CD4-positive, alpha-beta T cell treated with Interleukin-2 at 100 ng/mL for 4 hours (primary cell): Measurements from ENCODE around the gene CARMIL1.
"Not testable (repeated sequence)": the region's sequence is repeated elsewhere in the genome, so short reads cannot be mapped to it uniquely, and the experiment has no call there.

ENCODE experiments used
- DNase-seq: peaks from one replicate; pipeline ENCODE4 v3.0.0-alpha.2; 2020; ENCODE audit warnings: low spot score

CARMIL1 gene

DNA sequence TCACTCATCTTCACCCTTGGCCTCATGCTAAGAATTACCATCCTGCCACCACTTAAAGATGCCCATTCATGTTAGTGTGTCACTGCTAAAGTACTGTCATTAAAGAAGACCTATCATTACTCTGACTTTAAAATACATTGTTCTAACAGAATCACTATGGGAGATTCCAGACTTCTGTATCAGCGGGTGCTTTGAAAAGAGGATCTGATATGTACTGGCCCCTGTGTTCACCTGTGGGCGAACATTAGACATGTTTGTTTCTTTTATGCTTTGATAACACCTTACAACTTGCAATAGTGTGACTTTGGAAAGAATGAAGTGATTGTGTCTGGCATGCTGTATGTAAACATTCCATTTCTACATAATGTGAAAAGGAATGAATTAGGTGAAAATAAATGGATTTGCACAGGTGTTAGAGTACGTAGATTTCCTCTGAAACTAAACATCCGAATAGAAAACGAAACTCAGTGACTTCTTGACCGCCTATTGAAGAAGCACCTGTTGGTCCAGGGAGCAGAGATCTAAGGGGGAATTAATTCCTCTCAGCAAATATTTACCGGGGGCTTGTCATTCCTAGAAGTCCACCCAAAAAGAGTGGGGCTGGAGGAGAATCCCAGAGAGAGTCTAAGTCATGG is 132.3 kb downstream of the CARMIL1 start:
- no peak for DNase-seq

DNA sequence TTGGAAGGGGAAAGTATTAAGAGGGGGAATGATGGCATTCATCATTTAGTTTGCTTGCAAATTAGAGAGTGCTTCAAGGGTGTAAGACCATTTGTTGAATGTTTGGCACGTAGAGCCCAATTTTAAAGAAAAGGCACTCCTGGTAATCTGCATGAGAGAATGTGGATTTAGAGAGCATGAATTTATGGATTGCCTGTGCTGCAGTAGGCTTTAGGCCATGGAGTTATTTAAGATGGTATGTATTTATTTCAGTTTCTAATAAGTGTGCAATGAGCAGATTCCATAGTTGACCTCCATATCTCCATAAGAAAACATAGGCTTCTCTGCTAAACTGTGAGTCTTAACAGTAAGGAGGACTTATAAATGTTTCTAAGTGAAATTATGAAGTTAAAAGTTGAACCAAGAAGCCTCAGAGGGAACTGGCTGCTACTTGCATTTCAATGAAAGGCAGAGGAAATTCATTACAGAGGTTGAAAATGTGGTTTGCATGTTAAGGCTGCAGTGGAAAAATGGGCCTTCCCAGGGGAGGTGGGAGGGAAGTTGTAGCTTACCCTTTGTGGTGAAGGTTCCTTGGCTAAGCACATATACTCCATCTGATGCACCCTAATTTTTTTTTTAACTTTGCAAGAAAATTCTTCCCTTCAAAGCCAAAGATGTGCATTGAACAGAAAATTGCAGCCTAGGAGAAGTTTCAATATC is 134.2 kb downstream of the CARMIL1 start:
- no peak for DNase-seq

DNA sequence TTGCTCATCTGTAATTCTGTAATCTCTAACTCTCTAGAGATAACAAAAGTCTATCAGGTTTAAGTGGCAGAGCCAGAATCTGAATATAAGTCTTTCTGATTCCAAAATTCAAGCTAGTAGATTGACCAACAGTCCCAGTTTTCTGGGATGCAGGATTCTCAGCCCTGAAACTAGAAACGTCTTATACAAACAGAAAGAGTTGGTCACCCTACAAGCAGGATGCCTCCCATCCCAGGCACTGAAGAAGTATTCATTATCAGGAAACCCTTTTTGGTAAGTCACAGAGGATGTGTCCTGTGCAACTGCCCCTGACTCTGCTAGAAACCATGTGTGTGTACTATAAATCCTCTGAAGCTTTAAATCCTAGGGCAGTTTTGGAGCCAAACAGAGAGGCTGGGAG is 135.0 kb downstream of the CARMIL1 start:
- DNase-seq: no peak

DNA sequence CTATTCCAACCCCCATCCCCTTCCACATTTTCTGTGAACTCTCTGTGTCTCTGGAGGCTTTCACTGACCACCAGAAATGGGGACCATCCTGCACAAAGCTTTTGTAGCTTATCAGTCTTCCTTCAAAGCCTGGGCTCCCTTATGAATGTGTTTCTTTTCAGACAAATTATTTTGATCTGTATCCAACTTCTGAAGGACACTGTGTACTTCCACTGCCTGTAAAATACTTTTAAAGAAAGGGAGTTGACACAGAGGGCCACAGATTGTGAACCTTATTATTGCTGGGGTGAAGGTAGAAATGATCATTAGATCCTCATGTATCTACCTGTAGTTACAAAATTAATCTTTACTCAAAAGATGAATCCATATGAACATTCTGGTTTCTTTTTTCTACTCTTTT is 135.6 kb downstream of the CARMIL1 start:
- DNase-seq: no peak

DNA sequence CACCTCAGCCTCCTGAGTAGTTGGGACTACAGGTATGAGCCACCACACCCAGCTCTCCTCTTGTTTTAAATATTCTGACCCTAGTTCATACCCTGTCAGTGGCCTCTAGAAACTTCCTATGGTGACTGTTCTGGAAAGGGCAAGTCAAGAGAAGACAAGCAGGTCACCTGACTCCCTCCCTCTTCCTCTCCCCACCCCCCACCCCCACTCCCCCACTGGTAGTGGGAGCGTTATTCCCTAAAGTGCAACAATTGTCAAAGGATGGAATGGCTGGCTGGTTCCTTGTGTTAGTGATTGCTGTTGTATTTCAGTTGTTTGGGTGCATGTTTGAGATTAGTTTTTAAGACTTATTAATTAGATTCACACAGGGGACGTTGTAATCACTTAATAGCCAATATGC is 136.1 kb downstream of the CARMIL1 start:
- no peak for DNase-seq

DNA sequence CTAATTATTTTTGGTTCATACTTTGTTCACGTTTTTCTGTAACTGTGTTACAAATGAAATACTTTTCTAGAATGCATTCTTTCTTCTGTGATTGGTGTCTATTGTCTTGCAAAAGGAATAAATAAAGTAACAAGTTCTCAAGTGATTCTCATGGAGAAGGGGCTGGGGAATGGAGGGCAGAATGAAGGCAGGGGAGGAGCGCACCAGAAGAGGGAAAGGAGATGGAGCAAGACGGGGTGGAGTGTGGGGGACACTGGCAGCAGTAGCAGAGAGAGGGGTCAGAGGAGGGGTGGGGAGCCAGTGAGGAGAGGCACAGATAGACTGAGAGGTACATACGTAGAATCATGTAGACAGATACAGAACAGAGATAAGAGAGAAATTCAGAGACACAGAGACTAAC is 136.5 kb downstream of the CARMIL1 start:
- DNase-seq: no peak

DNA sequence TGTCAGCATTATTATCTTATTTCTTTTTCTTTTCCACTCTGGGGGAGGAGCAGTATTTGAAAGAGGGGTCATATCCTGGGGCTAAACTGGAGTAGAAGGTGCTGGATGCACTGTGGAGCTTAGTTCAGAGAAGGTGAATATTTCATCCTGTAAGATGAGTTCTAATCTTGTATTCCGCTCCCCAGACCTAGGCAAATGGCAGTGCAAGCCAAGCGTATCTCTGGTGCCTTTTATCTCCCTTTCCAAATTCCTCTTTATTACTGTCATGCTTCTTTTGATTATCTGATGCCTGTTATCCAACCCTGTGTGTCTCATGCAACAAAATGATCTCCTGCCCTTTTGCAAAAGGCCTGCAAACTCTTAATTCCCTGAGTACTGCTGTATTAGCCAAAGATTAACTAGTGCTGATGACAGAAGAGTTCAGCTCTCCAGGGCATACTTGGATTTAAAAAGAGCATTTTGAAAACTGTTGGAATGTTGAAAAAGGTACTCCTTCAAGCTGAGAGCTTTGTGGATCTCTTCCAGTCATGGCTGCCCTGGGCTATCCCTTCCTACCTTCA is 138.0 kb downstream of the CARMIL1 start:
- no peak for DNase-seq

DNA sequence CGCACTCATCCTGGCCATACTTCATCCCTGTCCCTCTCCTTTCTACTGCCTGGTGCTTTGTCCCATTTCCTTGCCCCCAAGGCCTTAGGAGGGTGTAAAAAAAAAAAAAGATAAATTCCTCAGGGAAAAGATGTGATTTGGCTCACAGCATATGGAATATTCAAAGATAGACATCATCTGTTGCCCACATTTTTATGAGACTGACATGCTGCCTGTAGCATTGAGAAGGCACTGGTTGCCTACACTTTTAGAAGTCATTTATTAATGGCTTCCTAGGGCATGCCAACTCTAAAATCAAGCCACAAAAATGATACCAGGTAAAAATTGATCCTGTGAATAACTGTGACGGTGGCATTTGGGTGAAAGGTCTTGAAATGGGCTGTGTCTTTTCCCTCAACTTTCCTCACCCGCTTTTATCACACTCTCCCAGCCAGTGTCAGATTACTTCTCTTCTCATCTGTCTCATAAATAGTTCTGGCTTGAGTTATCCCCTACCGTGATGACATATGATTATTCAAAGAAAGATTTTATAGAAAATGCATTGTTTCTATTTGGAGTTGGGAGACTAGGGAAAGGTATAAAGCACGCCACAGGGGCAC is 139.4 kb downstream of the CARMIL1 start:
- DNase-seq: no peak

DNA sequence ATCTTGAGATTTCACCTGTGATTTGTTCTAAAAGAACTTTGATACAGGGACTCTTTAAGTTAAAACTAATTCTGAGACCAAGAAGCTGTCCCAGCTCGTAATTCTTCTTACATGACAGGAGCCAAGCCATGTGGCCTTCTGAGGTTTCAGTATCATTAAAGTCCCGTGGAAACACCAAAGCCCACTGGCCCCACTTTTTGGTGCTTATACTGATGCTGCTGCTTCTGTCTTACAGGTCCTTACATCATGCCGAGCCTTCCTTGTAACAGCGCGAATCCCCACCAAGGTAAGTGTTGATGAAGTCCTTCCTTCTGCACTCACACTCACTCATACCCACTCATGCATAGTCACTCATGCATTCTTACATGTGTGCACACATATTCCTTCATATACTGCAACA is 140.7 kb downstream of the CARMIL1 start:
- no peak for DNase-seq

DNA sequence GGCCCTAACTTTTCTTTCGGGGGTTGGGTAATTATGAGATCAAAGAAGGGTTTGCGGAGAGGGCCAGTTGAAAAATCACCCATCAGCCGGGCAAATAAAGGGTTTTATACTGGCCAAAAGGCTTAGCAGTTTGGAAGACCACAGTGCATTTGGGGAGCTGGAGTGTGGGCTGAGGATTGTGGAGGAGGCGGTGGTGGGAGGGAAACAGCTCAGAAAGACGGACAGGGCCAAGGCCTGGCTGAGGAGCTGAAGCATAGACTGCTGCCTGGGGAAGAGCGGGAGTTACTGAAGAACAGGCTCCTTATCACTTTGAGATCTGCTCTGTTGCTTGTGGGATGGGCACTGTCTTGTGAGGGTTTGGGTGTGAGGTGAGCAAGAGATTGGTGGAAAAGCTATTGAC is 144.2 kb downstream of the CARMIL1 start:
- DNase-seq: no peak

DNA sequence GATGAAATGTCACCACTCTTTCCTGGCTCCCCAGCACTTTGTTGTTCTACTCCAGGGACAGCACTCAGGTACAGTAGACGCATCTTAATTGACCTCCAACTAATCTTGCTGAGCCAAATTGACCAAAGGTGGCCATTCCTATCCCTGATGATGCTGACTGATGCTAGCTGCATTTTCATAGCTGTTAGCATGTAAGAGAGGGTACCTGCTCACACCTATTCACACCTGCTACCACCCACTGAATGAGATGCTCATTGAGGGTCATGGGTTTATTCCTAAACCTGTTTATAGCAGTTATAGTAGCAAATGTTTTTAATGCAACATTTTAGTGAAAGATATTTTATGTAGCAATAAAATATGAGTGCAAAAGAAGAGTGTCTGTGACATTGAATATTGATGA is 145.1 kb downstream of the CARMIL1 start:
- no peak for DNase-seq

DNA sequence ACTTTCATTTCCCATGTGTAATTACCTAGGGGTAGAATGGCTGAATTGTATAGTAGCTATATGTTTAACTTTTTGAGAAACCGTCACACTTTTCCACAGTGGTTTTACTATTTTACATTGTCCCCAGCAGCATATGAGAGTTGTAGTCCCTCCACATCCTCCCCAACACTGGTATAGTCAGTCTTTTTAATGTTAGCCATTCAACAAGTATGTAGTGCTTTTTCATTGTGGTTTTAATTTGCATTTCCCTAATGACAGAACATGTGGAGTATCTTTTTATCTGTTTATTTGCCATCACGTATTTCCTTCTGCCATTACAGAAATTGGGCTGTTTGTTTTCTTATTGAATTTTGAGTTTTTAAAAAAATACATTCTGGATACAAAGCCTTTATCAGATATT is 148.4 kb downstream of the CARMIL1 start:
- DNase-seq: no peak

DNA sequence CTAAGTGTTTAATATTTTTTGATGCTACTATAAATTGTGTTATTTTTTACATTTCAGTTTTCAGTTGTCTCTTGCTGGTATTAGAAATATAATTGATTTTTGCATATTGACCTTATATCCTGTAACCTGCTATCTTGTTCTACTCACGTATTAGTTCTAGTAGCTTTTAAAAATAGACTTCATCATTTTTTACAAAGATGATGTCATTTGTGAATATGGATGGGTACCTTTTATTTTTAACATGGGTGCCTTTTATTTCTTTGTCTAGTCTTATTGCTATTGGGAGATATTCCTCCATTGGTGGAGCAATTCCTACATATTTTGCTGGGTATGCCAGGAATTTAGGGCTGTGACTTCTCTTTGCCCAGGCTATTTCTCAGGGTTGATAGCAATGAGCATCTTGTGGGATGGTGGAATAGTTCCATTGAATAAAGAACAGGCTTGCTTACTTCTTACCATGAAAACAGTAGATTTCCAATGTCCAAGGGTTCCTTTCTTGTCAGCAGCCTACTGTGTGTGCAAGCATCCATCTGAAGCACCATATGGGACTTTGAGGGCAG is 149.7 kb downstream of the CARMIL1 start:
- no peak for DNase-seq

DNA sequence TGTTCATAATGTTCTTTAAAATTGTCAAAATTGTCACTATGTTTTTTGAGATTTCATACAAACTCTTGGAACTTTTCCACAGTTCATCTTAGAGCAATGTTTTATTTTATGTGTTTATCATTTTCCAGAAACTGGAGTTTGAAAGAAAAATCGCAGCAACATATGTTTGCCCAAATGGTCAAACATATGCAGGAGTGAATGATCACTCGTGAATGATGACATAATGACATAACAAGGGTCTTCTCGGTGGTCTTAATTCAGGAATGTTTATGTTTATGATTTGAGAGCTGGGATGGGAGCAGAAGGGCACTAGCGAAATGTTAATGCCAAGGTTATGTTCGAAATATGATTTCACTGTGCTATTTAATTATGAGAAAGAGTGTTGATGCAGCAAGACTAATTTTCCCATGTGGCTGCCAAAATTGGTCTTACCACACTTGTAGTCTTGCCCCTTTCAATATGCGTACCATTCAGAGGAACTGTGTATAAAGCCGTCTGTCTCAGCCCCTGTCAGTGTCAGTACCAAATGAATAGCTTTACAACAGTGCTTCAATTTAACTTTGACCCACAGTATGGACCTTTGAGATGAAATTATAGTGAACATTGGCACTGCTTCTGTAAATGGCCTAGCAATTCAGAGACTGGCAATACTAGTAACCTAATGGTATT is 152.3 kb downstream of the CARMIL1 start:
- DNase-seq: no peak

DNA sequence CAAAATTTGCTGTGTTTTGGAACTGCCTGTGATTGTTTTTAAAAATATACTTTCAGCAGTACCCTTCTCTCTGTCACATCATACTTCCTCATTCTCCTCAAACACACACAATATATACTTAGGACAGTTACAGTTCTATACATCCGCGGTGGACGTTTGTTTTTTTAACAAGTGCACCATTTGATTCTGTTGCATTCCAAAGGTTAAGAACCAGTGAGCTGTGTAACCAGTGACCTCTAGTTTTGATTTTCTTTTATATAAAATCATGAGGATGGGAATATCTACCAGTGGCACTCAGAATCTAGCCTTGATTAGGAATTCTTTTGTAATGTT is 152.8 kb downstream of the CARMIL1 start:
- DNase-seq: no peak

DNA sequence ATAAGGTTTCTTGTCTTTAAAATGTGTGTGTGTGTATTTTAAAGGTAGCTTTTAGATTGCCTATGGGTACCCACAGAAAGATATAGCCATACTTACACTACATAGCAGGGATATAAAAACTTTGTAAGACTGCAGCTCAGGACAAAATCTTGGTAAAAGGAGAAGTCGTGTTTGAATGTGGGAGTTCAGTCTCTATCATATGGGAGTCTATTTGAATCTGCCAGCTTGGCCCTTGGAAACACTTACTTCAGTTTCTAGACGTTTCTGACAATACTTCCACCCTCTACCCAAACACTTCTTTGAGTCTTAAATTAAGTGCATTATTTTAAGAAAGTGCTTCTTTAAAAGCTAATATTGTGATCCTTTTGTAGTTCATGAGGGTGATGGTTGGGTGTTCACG is 155.7 kb downstream of the CARMIL1 start:
- no peak for DNase-seq

DNA sequence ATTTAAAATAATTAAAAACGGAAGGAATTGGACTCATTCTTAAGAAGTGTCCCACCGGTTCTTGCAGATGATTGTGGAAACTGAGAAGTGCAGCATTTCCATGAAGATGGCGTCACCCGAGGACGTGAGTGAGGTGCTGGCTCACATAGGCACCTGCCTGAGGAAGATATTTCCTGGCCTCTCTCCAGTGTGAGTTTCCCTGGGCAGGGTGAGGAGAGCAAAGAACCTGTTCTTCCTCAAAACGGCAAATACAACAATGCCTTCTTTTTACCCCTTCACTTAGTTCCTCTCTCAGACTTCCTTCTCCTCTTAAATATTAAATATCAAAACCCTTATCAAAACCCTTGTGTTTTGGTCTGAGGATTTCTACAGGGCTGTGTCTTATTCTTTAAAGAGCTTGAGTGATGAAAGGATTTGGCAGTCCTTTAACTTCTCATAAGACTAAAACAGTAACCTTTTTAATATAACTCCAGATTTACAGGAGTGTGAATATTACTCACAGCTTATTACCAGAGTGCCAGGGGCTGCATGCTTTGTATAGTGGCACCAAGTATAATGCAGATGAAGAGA is 156.3 kb downstream of the CARMIL1 start:
- DNase-seq: no peak

DNA sequence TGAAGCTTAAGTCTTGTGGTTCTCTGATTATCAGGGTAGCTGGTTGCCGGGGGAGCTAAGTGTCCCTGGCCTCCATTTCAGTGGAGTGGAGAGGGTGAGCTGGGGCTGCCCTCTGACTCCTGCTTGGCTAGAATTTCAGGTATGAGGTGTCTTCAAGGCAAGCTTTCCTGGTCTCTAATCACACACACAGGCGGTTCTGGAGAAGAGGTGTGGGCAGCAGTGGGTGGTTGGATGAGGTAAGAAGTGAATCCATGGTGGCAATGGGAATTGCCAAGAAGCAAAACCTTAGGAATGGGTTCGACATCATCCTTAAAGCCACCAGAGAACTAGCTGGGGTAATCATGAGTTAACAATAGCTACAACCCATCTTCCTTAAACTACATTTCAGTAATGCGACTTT is 157.6 kb downstream of the CARMIL1 start:
- DNase-seq: no peak

DNA sequence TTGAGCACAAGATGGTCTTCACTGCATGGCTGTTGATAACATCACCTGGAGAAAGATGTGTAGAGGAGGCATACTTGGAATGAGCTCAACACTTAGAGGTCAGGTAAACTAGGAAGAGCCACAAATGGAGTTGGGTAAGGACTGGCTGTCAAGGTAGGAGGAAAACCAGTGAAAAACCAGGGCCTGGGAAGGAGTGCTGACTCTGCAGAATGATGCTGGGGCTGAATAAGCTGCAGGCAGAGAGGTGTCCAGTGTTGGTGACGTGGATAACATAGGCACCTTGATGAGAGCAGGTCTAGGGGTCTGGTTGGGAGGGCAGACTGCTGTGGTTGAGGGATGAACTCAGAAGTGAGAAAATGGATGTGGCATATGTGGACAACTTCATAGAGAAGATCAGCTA is 160.2 kb downstream of the CARMIL1 start:
- no peak for DNase-seq

DNA sequence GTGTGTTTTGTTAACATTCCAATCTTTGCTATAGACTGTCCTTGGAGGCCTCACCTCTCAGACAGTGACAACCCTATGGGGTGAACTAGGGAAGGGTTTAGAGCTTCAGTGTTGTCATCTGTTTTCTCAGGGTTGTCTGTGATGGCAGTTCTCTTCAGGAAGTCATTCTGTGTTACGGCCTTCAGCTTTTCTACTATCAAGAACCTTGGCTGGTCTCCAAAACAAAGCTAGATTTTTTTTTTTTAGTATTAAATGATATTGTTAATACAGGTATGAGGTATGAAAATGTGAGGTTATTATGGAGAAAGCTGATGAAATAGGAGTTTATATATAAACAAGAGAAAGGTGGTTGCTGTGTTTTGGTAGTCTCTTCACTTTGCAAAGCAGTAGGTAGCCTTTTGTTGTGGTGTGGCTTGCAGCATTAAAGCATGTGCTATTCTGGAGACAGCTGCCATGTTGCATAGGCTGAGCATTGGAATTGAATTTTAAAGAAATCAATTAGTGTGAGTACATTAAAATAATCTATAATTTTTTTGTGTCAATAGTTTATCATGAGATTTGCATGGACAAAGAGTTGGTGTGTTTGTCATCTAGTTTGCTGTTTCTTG is 162.6 kb downstream of the CARMIL1 start:
- no peak for DNase-seq

DNA sequence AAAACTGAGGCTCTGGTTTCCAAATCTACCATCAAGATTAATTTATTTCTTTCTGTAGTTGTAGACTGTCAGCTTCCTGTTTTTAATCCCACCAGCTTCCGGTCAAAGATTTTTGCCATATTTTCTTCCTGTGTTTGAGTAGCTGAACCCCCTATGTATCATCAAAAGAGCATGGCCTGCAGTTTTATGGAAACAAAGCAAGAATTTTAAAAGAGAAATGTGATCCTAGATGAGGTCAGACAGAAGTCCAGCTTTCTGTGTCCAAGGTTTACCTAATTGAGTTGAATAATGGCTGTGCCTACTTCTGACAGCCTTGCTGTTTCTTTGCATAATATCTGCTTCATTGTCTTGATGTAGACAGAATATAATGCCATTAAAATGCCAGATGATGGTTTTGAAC is 163.7 kb downstream of the CARMIL1 start:
- no peak for DNase-seq

DNA sequence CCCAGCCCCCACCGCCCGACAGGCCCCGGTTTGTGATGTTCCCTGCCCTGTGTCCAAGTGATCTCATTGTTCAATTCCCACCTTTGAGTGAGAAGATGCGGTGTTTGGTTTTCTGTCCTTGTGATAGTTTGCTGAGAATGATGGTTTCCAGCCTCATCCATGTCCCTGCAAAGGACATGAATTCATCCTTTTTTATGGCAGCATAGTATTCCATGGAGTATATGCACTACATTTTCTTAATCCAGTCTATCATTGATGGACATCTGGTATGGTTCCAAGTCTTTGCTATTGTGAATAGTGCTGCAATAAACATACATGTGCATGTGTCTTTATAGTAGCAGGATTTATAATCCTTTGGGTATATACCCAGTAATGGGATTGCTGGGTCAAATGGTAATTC is 165.3 kb downstream of the CARMIL1 start:
- DNase-seq: not testable (repeated sequence)
